Measurements from ENCODE around the gene DBF4.
"Not testable (repeated sequence)": the region's sequence is repeated elsewhere in the genome, so short reads cannot be mapped to it uniquely, and the experiment has no call there.

Gene DBF4

GRCh38 chr7:87885018-87885417 lies 8.7 kb downstream of the DBF4 start:
- DNase-seq, result no peak

- DNase-seq, result no peak
Measured at GRCh38 chr7:87886875-87887274, 10.6 kb downstream of the DBF4 start.

GRCh38 chr7:87895363-87895762 lies 19.1 kb downstream of the DBF4 start:
- no peak for DNase-seq

- DNase-seq, result no peak
Measured at GRCh38 chr7:87899255-87899654, 23.0 kb downstream of the DBF4 start.

GRCh38 chr7:87907136-87907906 lies 31.0 kb downstream of the DBF4 start:
- not testable (repeated sequence) for DNase-seq

- DNase-seq, result not testable (repeated sequence)
Measured at GRCh38 chr7:87908814-87909213, 32.5 kb downstream of the DBF4 start.

- DNase-seq, result no peak
Measured at GRCh38 chr7:87912121-87912520, 35.8 kb downstream of the DBF4 start.

- DNase-seq, result no peak
Measured at GRCh38 chr7:87918740-87919139, 42.4 kb downstream of the DBF4 start.

GRCh38 chr7:87919875-87920274 lies 43.6 kb downstream of the DBF4 start:
- no peak for DNase-seq

- DNase-seq, result no peak
Measured at GRCh38 chr7:87920578-87920977, 44.3 kb downstream of the DBF4 start.

- not testable (repeated sequence) for DNase-seq
Measured at GRCh38 chr7:87922759-87923395, 46.6 kb downstream of the DBF4 start.

- no peak for DNase-seq
Measured at GRCh38 chr7:87926581-87927461, 50.5 kb downstream of the DBF4 start.

GRCh38 chr7:87933605-87933952 lies 57.3 kb downstream of the DBF4 start:
- no peak for DNase-seq

- peak; percentile 86 for DNase-seq
Measured at GRCh38 chr7:87933953-87934698, 57.8 kb downstream of the DBF4 start, which contains the start of gene ADAM22. Gene ADAM22 (plus strand): TSS chr7:87934251. CDS start chr7:87934466, 215 bp downstream.

- no peak for DNase-seq
Measured at GRCh38 chr7:87934699-87935383, 58.5 kb downstream of the DBF4 start.

- no peak for DNase-seq
Measured at GRCh38 chr7:87935384-87935706, 59.1 kb downstream of the DBF4 start.

- no peak for DNase-seq
Measured at GRCh38 chr7:87941138-87941537, 64.8 kb downstream of the DBF4 start.

GRCh38 chr7:87944547-87944946 lies 68.3 kb downstream of the DBF4 start:
- DNase-seq, result no peak

- DNase-seq, result not testable (repeated sequence)
Measured at GRCh38 chr7:87945926-87946325, 69.6 kb downstream of the DBF4 start.

GRCh38 chr7:87948371-87948770 lies 72.1 kb downstream of the DBF4 start:
- DNase-seq, result no peak

All from CD4-positive, alpha-beta T cell treated with Interferon gamma for 1 hour (primary cell).